ENCODE results near the gene SLC35F1.

Gene SLC35F1

DNA sequence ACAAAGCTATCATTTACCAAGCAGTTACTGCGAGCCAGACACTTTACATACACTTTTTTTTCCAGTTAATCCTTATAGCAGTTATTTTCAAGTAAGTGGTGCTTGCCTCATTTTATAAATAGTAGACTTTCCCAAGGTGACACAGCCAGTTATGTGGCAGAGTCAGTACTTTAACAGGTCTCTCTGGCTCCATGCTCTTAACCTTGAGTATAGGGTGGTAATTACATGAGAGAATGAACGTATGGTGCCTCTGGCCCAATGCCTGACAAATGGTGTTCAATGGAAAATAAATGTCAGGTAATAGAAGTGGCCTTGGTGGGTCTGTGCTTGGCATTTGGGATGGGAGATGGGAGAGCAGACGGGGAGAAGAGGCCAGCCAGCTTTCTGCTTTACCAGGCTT is 316.3 kb downstream of the SLC35F1 start:
- TF ChIP-seq ARNTL (CRISPR knock-in tag; IDR thresholded peaks at IDR 0.05; ENCODE audit: borderline replicate concordance, low read depth): no peak
- TF ChIP-seq OSR1 (CRISPR knock-in tag; IDR thresholded peaks at IDR 0.05): no peak
- no peak for TF ChIP-seq ISL1 (CRISPR knock-in tag; IDR thresholded peaks at IDR 0.05)
- no peak for TF ChIP-seq ZNF8 (CRISPR knock-in tag; IDR thresholded peaks at IDR 0.05)
- TF ChIP-seq CSDC2 (CRISPR knock-in tag; IDR thresholded peaks at IDR 0.05): no peak
- no peak for TF ChIP-seq BACH2 (CRISPR knock-in tag; IDR thresholded peaks at IDR 0.05; ENCODE audit: borderline replicate concordance)
- TF ChIP-seq, protein P1, sequence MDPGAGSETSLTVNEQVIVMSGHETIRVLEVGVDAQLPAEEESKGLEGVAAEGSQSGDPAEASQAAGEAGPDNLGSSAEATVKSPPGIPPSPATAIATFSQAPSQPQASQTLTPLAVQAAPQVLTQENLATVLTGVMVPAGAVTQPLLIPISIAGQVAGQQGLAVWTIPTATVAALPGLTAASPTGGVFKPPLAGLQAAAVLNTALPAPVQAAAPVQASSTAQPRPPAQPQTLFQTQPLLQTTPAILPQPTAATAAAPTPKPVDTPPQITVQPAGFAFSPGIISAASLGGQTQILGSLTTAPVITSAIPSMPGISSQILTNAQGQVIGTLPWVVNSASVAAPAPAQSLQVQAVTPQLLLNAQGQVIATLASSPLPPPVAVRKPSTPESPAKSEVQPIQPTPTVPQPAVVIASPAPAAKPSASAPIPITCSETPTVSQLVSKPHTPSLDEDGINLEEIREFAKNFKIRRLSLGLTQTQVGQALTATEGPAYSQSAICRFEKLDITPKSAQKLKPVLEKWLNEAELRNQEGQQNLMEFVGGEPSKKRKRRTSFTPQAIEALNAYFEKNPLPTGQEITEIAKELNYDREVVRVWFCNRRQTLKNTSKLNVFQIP (CRISPR knock-in tag; IDR thresholded peaks at IDR 0.05; ENCODE audit: borderline replicate concordance, low read depth): no peak
- TF ChIP-seq RARB (CRISPR knock-in tag; IDR thresholded peaks at IDR 0.05): no peak
- TF ChIP-seq ZNF70 (CRISPR knock-in tag; IDR thresholded peaks at IDR 0.05): no peak
- TF ChIP-seq SNAI2 (CRISPR knock-in tag; IDR thresholded peaks at IDR 0.05): no peak
- no peak for TF ChIP-seq PPARA (CRISPR knock-in tag; IDR thresholded peaks at IDR 0.05; ENCODE audit: borderline replicate concordance)
- ATAC-seq: no peak

DNA sequence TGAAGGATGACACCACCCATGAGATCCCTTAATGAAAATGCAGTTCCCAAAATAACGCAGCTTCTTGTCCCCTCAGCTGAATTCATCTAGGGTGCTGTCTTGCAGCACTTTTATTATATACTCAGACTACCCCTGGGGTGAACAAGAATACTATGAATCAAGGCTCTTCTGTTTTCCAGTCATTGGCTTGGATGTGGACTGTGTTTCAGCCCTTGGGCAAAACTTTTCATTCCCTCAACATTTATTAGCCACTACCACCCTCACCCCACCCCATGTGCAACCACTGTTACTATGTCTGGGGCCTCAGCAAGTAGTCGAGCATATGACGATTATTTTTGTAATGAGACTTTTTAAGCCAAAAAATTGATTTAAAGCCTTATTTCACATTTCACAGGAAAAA is 321.8 kb downstream of the SLC35F1 start:
- ATAC-seq: no peak
- TF ChIP-seq ZNF70 (CRISPR knock-in tag; IDR thresholded peaks at IDR 0.05) (no peak), ZNF8 (CRISPR knock-in tag; IDR thresholded peaks at IDR 0.05) (no peak), ARNTL (CRISPR knock-in tag; IDR thresholded peaks at IDR 0.05; ENCODE audit: borderline replicate concordance, low read depth) (no peak)

DNA sequence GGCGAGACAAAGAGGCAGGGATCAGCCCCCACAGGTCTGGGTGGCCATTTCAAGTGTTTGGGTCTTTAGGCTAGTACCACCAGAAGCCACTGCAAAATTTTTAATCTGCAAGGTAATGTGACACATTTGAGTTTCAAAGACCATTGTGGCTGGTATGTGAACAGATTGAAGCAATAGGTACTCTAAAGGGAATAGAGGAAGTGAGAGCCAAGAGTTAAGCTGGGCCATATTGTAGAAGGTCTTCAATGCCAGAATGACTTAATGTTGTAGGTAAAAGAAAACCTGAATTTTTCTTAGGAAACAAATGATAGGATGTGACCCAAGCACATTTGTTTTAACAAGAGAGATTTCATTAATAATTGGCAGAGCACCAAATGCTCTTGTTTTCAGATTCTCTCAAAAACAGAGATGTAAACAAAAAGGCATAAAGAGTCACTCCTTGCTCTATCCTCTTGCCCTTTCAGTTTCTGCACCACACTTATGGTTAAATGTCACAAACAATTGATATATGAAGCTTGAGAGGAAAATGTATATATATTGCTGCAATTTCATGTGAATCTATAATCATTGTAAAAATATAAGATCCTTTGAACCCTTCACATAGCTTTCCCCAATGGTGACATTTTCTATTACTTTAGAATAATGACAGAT is 333.9 kb downstream of the SLC35F1 start:
- no peak for ATAC-seq
- TF ChIP-seq PPARA (CRISPR knock-in tag; IDR thresholded peaks at IDR 0.05; ENCODE audit: borderline replicate concordance) (no peak), ZNF8 (CRISPR knock-in tag; IDR thresholded peaks at IDR 0.05) (no peak)
- TF ChIP-seq, protein P2, sequence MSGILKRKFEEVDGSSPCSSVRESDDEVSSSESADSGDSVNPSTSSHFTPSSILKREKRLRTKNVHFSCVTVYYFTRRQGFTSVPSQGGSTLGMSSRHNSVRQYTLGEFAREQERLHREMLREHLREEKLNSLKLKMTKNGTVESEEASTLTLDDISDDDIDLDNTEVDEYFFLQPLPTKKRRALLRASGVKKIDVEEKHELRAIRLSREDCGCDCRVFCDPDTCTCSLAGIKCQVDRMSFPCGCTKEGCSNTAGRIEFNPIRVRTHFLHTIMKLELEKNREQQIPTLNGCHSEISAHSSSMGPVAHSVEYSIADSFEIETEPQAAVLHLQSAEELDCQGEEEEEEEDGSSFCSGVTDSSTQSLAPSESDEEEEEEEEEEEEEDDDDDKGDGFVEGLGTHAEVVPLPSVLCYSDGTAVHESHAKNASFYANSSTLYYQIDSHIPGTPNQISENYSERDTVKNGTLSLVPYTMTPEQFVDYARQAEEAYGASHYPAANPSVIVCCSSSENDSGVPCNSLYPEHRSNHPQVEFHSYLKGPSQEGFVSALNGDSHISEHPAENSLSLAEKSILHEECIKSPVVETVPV (CRISPR knock-in tag; IDR thresholded peaks at IDR 0.05): no peak

DNA sequence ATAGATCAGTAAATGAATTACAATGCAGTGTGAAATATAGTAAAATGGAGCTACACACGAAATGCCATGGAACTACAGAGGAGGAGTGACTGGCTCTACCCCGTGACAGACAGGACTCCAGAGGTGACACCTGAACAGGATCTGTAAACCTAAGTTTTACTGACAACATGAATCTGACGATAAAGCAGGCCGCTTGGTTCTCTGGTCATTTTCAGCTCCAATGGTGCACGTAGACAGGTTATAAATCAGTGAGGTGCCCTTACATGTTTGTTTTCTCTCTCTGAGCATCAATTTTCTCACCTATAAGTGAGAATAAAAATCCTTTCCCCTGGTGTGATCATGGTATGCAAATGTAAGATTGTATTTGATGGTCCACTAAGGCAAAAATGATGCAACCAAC is 339.3 kb downstream of the SLC35F1 start:
- TF ChIP-seq, protein P1 (CRISPR knock-in tag; IDR thresholded peaks at IDR 0.05; ENCODE audit: borderline replicate concordance, low read depth): no peak
- no peak for ATAC-seq

DNA sequence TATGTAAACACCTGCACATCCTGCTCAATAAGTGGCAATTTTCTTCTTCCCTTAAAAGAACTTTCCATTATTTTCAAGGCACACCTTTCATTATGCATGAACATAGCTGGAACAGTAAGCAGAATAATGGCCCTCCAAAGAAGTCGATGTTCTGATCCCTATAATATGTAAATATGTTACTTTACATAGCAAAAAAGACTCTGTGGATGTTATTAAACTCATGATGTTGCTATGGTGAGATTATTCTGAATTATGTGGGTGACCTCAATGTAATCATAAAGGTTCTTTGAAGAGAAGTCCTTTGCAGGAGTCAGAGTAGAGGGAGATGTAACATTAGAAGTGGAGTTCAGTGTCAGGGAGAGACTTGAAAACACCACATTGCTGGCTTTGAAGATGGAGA is 341.1 kb downstream of the SLC35F1 start:
- TF ChIP-seq, protein P2 (CRISPR knock-in tag; IDR thresholded peaks at IDR 0.05): no peak
- TF ChIP-seq, protein P3, sequence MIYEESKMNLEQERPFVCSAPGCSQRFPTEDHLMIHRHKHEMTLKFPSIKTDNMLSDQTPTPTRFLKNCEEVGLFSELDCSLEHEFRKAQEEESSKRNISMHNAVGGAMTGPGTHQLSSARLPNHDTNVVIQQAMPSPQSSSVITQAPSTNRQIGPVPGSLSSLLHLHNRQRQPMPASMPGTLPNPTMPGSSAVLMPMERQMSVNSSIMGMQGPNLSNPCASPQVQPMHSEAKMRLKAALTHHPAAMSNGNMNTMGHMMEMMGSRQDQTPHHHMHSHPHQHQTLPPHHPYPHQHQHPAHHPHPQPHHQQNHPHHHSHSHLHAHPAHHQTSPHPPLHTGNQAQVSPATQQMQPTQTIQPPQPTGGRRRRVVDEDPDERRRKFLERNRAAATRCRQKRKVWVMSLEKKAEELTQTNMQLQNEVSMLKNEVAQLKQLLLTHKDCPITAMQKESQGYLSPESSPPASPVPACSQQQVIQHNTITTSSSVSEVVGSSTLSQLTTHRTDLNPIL (CRISPR knock-in tag; IDR thresholded peaks at IDR 0.05; ENCODE audit: low read depth): no peak
- TF ChIP-seq ZNF8 (CRISPR knock-in tag; IDR thresholded peaks at IDR 0.05): no peak
- ATAC-seq: no peak

DNA sequence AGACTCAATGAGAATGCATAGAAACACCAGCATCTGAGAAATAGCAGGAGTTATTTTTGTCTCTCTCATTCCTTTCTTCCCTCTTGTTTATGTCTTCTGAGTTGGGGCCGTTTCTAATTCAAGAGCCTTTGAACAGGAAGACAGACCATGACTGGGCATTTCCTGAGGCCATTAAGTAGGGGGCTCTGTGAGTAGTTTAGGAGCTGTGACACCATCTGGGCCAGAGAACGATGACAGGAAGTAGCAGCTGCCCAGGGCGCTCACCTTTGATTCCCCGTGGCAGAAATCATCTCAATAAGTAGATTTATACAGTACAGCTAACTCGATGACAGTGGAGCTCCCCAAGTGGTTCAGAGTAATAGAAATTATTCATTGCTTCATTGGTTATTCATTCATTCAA is 342.6 kb downstream of the SLC35F1 start:
- TF ChIP-seq CSDC2 (CRISPR knock-in tag; IDR thresholded peaks at IDR 0.05): no peak
- TF ChIP-seq ZNF8 (CRISPR knock-in tag; IDR thresholded peaks at IDR 0.05): no peak
- TF ChIP-seq, protein P1 (CRISPR knock-in tag; IDR thresholded peaks at IDR 0.05; ENCODE audit: borderline replicate concordance, low read depth): no peak
- TF ChIP-seq, protein P4, sequence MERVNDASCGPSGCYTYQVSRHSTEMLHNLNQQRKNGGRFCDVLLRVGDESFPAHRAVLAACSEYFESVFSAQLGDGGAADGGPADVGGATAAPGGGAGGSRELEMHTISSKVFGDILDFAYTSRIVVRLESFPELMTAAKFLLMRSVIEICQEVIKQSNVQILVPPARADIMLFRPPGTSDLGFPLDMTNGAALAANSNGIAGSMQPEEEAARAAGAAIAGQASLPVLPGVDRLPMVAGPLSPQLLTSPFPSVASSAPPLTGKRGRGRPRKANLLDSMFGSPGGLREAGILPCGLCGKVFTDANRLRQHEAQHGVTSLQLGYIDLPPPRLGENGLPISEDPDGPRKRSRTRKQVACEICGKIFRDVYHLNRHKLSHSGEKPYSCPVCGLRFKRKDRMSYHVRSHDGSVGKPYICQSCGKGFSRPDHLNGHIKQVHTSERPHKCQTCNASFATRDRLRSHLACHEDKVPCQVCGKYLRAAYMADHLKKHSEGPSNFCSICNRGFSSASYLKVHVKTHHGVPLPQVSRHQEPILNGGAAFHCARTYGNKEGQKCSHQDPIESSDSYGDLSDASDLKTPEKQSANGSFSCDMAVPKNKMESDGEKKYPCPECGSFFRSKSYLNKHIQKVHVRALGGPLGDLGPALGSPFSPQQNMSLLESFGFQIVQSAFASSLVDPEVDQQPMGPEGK (CRISPR knock-in tag; IDR thresholded peaks at IDR 0.05; ENCODE audit: borderline replicate concordance): no peak
- no peak for TF ChIP-seq ARNTL (CRISPR knock-in tag; IDR thresholded peaks at IDR 0.05; ENCODE audit: borderline replicate concordance, low read depth)
- TF ChIP-seq TOX (CRISPR knock-in tag; IDR thresholded peaks at IDR 0.05; ENCODE audit: borderline replicate concordance): no peak
- TF ChIP-seq, protein P3 (CRISPR knock-in tag; IDR thresholded peaks at IDR 0.05; ENCODE audit: low read depth): no peak

More for the DNA sequence above, 342.6 kb downstream of the SLC35F1 start:
- no peak for ATAC-seq
